ENCODE results near the gene FTH1. TPM values are rescaled to one million over a fixed set of nuclear protein-coding genes. Genes with fewer than 3 reads are reported as not detected.
A peak's percentile ranks its signal among the peaks of the same experiment; 100 is the strongest.

Gene FTH1
- polyA plus RNA-seq, 1 of the 3 experiments (the other 2 are of a cell fraction) = 1,229 TPM

GRCh38 chr11:61949169-61950034, 18.0 kb downstream of the FTH1 start:
- Histone ChIP-seq H2AFZ (ENCODE audit: low read depth) (peak overlapping the region; percentile 60), H3K9me3 (no peaks in the 10 kb centered on the region), H3K4me1 (ENCODE audit: control insufficient read depth in 1 of 2, insufficient read depth in 2 of 2, low read depth in 1 of 2, low read length in 1 of 2) (peaks cover 11 to 18% of the 10 kb centered on the region in 2 experiments; a peak in 2 of 4 replicates), H3K4me3 (ENCODE audit: low read depth in 2 of 2, low read length in 1 of 2) (no peak overlapping the region), H3F3A (replicated peaks; ENCODE audit: insufficient read depth) (peaks cover 3% of the 10 kb centered on the region), H3K9ac (no peak overlapping the region), H3K9me2 (no peaks in the 10 kb centered on the region), H4K20me1 (ENCODE audit: insufficient read depth) (no peaks in the 10 kb centered on the region), H3K4me2 (peak overlapping the region; percentile 20; the same call in 1 of the 2 replicates), H3K27me3 (ENCODE audit: insufficient read depth) (no peaks in the 10 kb centered on the region), H3K27ac (ENCODE audit: low read depth in 2 of 2, low read length in 1 of 2) (peak overlapping the region; percentile 43 to 82), H3K79me2 (ENCODE audit: insufficient read depth) (no peaks in the 10 kb centered on the region), H3K36me3 (replicated peaks in 1 of 2; ENCODE audit: control insufficient read depth in 1 of 2, insufficient read depth in 2 of 2, low read length in 1 of 2) (no peaks in the 10 kb centered on the region)
- TF ChIP-seq RCOR1 (IDR thresholded peaks at IDR 0.05; ENCODE audit: low read length) (0 out of 2 replicates have a peak, but pooled peaks have one; percentile 44), EZH2phosphoT487 (IDR thresholded peaks at IDR 0.05; ENCODE audit: borderline replicate concordance, low read depth) (no peak), CHD2 (IDR thresholded peaks at IDR 0.05; ENCODE audit: low read length, partially characterized antibody) (peak; percentile 54), GATA2 (CRISPR knock-in tag; IDR thresholded peaks at IDR 0.05) (peak; percentile 45; the same call in 1 of the 2 replicates), RFX5 (IDR thresholded peaks at IDR 0.05; ENCODE audit: low read length) (peak; percentile 91), FOXM1 (IDR thresholded peaks at IDR 0.05; ENCODE audit: low read depth) (no peak), TCF12 (IDR thresholded peaks at IDR 0.05) (no peak), MXI1 (IDR thresholded peaks at IDR 0.05; ENCODE audit: low read depth, low read length) (peak; percentile 47; the same call in 1 of the 2 replicates), EP300 (IDR thresholded peaks at IDR 0.05; ENCODE audit: borderline replicate concordance in 1 of 2, low read depth in 1 of 2, low read length in 1 of 2) (peak in 1 of 2 experiments; percentile 48; a peak in 2 of 4 replicates), PBX3 (IDR thresholded peaks at IDR 0.05) (peak; percentile 11; the same call in 1 of the 2 replicates)
- ChIA-PET POLR2A (interaction anchor here (0.6 to 4.0 kb wide), 14 partner anchors 9 to 168 kb away, joined by 3 to 76 read pairs (median 6); partner anchors contain the start of genes FEN1, FTH1 and TMEM258), CTCF (interaction anchor here (0.6 to 10.4 kb wide), 19 partner anchors 12 to 158 kb away, joined by 3 to 543 read pairs (median 5); partner anchors contain the start of genes FADS3, FEN1 and FTH1)
- WGBS (ENCODE audit: low lambda C conversion rate) = 33% methylated on average over 8 of the region's 9 CpGs
- peak; percentile 93 for DNase-seq

GRCh38 chr11:61948505-61948904, 18.9 kb downstream of the FTH1 start:
- WGBS (ENCODE audit: low lambda C conversion rate) = 83% methylated on average over 4 of the region's 7 CpGs
- Histone ChIP-seq H3K79me2 (ENCODE audit: insufficient read depth) (no peaks in the 10 kb centered on the region), H4K20me1 (ENCODE audit: insufficient read depth) (no peaks in the 10 kb centered on the region), H3K4me1 (ENCODE audit: control insufficient read depth in 1 of 2, insufficient read depth in 2 of 2, low read depth in 1 of 2, low read length in 1 of 2) (peaks cover 11 to 18% of the 10 kb centered on the region in 2 experiments; a peak in 2 of 4 replicates), H3K9ac (no peak overlapping the region), H3K36me3 (replicated peaks in 1 of 2; ENCODE audit: control insufficient read depth in 1 of 2, insufficient read depth in 2 of 2, low read length in 1 of 2) (no peaks in the 10 kb centered on the region), H3K27me3 (ENCODE audit: insufficient read depth) (no peaks in the 10 kb centered on the region), H3K9me3 (no peaks in the 10 kb centered on the region), H3K4me2 (no peak overlapping the region), H3K4me3 (ENCODE audit: low read depth in 2 of 2, low read length in 1 of 2) (no peak overlapping the region), H3F3A (replicated peaks; ENCODE audit: insufficient read depth) (peaks cover 3% of the 10 kb centered on the region), H3K9me2 (no peaks in the 10 kb centered on the region), H3K27ac (ENCODE audit: low read depth in 2 of 2, low read length in 1 of 2) (no peak overlapping the region), H2AFZ (ENCODE audit: low read depth) (no peak overlapping the region)
- no peak for TF ChIP-seq POLR2AphosphoS5 (IDR thresholded peaks at IDR 0.05; ENCODE audit: low read depth, low read length)
- DNase-seq = no peak
- POLR2A ChIA-PET = interaction anchor here (0.7 to 4.0 kb wide), 11 partner anchors 19 to 167 kb away, joined by 3 to 76 read pairs (median 5); partner anchors contain the start of gene FTH1
- CTCF ChIA-PET = interaction anchor here (0.6 to 10.4 kb wide), 48 partner anchors 9 to 182 kb away, joined by 3 to 543 read pairs (median 5); partner anchors contain the start of genes FADS1, FADS3 and FTH1
